Measurements from ENCODE around the gene CBX8. TPM values are rescaled to one million over a fixed set of nuclear protein-coding genes. Genes with fewer than 3 reads are reported as not detected.

The CBX8 gene
- polyA plus RNA-seq, 1 donor, result 10.3 TPM

GRCh38 chr17:79811868-79812352 lies 15.0 kb upstream of the CBX8 start:
- Histone ChIP-seq H3K9me3 (ENCODE audit: control insufficient read depth, low read depth, low read length) (peaks cover 24% of the 10 kb centered on the region), H3K27ac (ENCODE audit: low read length) (no peak overlapping the region), H3K27me3 (ENCODE audit: control insufficient read depth, insufficient read depth, low read length) (peaks cover 92% of the 10 kb centered on the region), H3K4me3 (ENCODE audit: low read length) (no peak overlapping the region), H3K4me1 (ENCODE audit: control insufficient read depth, insufficient read depth, low read length) (peaks cover 53% of the 10 kb centered on the region), H3K36me3 (ENCODE audit: control insufficient read depth, insufficient read depth, low read length) (no peaks in the 10 kb centered on the region)
- DNase-seq, result no peak
- no CpG with 5 or more reads among the region's 20 CpGs for WGBS (ENCODE audit: insufficient coverage, low lambda C conversion rate)

- DNase-seq, result peak in 1 of 2 donors; percentile 59
- Histone ChIP-seq H3K27ac (ENCODE audit: low read length) (no peak overlapping the region), H3K27me3 (ENCODE audit: control insufficient read depth, insufficient read depth, low read length) (peaks cover 92% of the 10 kb centered on the region), H3K4me1 (ENCODE audit: control insufficient read depth, insufficient read depth, low read length) (peaks cover 53% of the 10 kb centered on the region), H3K36me3 (ENCODE audit: control insufficient read depth, insufficient read depth, low read length) (no peaks in the 10 kb centered on the region), H3K9me3 (ENCODE audit: control insufficient read depth, low read depth, low read length) (peaks cover 24% of the 10 kb centered on the region), H3K4me3 (ENCODE audit: low read length) (peak overlapping the region; percentile 14)
- WGBS (ENCODE audit: insufficient coverage, low lambda C conversion rate), result 10% methylated on average over 2 of the region's 66 CpGs
Measured at GRCh38 chr17:79811011-79811867, 14.4 kb upstream of the CBX8 start.

- 0% methylated on average over 1 of the region's 79 CpGs for WGBS (ENCODE audit: insufficient coverage, low lambda C conversion rate)
- peak overlapping the region; percentile 1 for H3K4me3 ChIP-seq (ENCODE audit: low read length)
- H3K9me3 ChIP-seq (ENCODE audit: control insufficient read depth, low read depth, low read length), result peaks cover 25% of the 10 kb centered on the region
- H3K27ac ChIP-seq (ENCODE audit: low read length), result no peak overlapping the region
- H3K36me3 ChIP-seq (ENCODE audit: control insufficient read depth, insufficient read depth, low read length), result no peaks in the 10 kb centered on the region
- peaks cover 92% of the 10 kb centered on the region for H3K27me3 ChIP-seq (ENCODE audit: control insufficient read depth, insufficient read depth, low read length)
- peak; percentile 78 to 89 for DNase-seq
- peaks cover 50% of the 10 kb centered on the region for H3K4me1 ChIP-seq (ENCODE audit: control insufficient read depth, insufficient read depth, low read length)
Measured at GRCh38 chr17:79810130-79811010, 13.5 kb upstream of the CBX8 start.

- Histone ChIP-seq H3K4me1 (ENCODE audit: control insufficient read depth, insufficient read depth, low read length) (peaks cover 45% of the 10 kb centered on the region), H3K4me3 (ENCODE audit: low read length) (no peak overlapping the region), H3K27me3 (ENCODE audit: control insufficient read depth, insufficient read depth, low read length) (peaks cover 92% of the 10 kb centered on the region), H3K27ac (ENCODE audit: low read length) (no peak overlapping the region), H3K9me3 (ENCODE audit: control insufficient read depth, low read depth, low read length) (peaks cover 23% of the 10 kb centered on the region), H3K36me3 (ENCODE audit: control insufficient read depth, insufficient read depth, low read length) (no peaks in the 10 kb centered on the region)
- no peak for DNase-seq
- WGBS (ENCODE audit: insufficient coverage, low lambda C conversion rate), result no CpG with 5 or more reads among the region's 40 CpGs
Measured at GRCh38 chr17:79809530-79810129, 12.8 kb upstream of the CBX8 start.

GRCh38 chr17:79808763-79809529 lies 12.1 kb upstream of the CBX8 start:
- DNase-seq, result peak; percentile 71 to 82
- Histone ChIP-seq H3K4me3 (ENCODE audit: low read length) (no peak overlapping the region), H3K9me3 (ENCODE audit: control insufficient read depth, low read depth, low read length) (peaks cover 25% of the 10 kb centered on the region), H3K27ac (ENCODE audit: low read length) (no peak overlapping the region), H3K27me3 (ENCODE audit: control insufficient read depth, insufficient read depth, low read length) (peaks cover 92% of the 10 kb centered on the region), H3K4me1 (ENCODE audit: control insufficient read depth, insufficient read depth, low read length) (peaks cover 40% of the 10 kb centered on the region), H3K36me3 (ENCODE audit: control insufficient read depth, insufficient read depth, low read length) (no peaks in the 10 kb centered on the region)
- WGBS (ENCODE audit: insufficient coverage, low lambda C conversion rate), result no CpG with 5 or more reads among the region's 20 CpGs

- H3K27me3 ChIP-seq (ENCODE audit: control insufficient read depth, insufficient read depth, low read length), result peaks cover 98% of the 10 kb centered on the region
- no peak overlapping the region for H3K4me3 ChIP-seq (ENCODE audit: low read length)
- WGBS (ENCODE audit: insufficient coverage, low lambda C conversion rate), result no CpG with 5 or more reads among the region's 13 CpGs
- no peak for DNase-seq
- no peaks in the 10 kb centered on the region for H3K36me3 ChIP-seq (ENCODE audit: control insufficient read depth, insufficient read depth, low read length)
- peaks cover 37% of the 10 kb centered on the region for H3K9me3 ChIP-seq (ENCODE audit: control insufficient read depth, low read depth, low read length)
- H3K27ac ChIP-seq (ENCODE audit: low read length), result no peak overlapping the region
- peaks cover 40% of the 10 kb centered on the region for H3K4me1 ChIP-seq (ENCODE audit: control insufficient read depth, insufficient read depth, low read length)
Measured at GRCh38 chr17:79806863-79807720, 10.2 kb upstream of the CBX8 start.

GRCh38 chr17:79806446-79806760 lies 9.5 kb upstream of the CBX8 start:
- peaks cover 37% of the 10 kb centered on the region for H3K9me3 ChIP-seq (ENCODE audit: control insufficient read depth, low read depth, low read length)
- WGBS (ENCODE audit: insufficient coverage, low lambda C conversion rate), result no CpG with 5 or more reads among the region's 4 CpGs
- H3K4me3 ChIP-seq (ENCODE audit: low read length), result no peak overlapping the region
- no peaks in the 10 kb centered on the region for H3K36me3 ChIP-seq (ENCODE audit: control insufficient read depth, insufficient read depth, low read length)
- H3K27ac ChIP-seq (ENCODE audit: low read length), result no peak overlapping the region
- DNase-seq, result no peak
- H3K27me3 ChIP-seq (ENCODE audit: control insufficient read depth, insufficient read depth, low read length), result peaks cover 98% of the 10 kb centered on the region
- peaks cover 34% of the 10 kb centered on the region for H3K4me1 ChIP-seq (ENCODE audit: control insufficient read depth, insufficient read depth, low read length)

GRCh38 chr17:79804856-79805696 lies 8.2 kb upstream of the CBX8 start:
- WGBS (ENCODE audit: insufficient coverage, low lambda C conversion rate), result no CpG with 5 or more reads among the region's 22 CpGs
- no peak overlapping the region for H3K4me3 ChIP-seq (ENCODE audit: low read length)
- H3K9me3 ChIP-seq (ENCODE audit: control insufficient read depth, low read depth, low read length), result peaks cover 38% of the 10 kb centered on the region
- peaks cover 98% of the 10 kb centered on the region for H3K27me3 ChIP-seq (ENCODE audit: control insufficient read depth, insufficient read depth, low read length)
- peaks cover 31% of the 10 kb centered on the region for H3K4me1 ChIP-seq (ENCODE audit: control insufficient read depth, insufficient read depth, low read length)
- no peak for DNase-seq
- H3K27ac ChIP-seq (ENCODE audit: low read length), result no peak overlapping the region
- H3K36me3 ChIP-seq (ENCODE audit: control insufficient read depth, insufficient read depth, low read length), result no peaks in the 10 kb centered on the region

Measured in large intestine (tissue), 3 donors.